Globus pallidus (tissue), 1 donor: ENCODE data around the gene NABP2.

Experiments
- DNase-seq: peaks from one replicate; pipeline ENCODE4 v3.0.0-alpha.2; 2015; ENCODE audit warnings: low spot score

Gene NABP2

DNA sequence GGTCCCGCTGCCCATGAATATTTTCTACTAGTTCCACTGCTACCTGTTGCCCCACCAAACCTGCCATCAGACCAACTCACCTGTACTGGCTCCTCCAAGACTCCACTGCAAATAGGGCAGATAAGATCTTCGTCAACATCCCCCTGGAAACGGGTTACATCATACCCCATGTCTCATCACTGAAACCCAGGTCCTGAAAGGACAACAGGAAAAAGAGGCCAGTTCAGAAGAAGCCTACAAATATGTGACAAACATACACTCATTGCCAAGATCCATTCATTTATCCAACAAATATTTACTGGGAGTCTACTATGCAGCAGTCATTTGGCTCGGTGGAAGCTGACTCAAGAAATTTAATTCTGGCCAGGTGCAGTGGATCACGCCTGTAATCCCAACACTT is 10.3 kb upstream of the NABP2 start:
- DNase-seq: no peak

DNA sequence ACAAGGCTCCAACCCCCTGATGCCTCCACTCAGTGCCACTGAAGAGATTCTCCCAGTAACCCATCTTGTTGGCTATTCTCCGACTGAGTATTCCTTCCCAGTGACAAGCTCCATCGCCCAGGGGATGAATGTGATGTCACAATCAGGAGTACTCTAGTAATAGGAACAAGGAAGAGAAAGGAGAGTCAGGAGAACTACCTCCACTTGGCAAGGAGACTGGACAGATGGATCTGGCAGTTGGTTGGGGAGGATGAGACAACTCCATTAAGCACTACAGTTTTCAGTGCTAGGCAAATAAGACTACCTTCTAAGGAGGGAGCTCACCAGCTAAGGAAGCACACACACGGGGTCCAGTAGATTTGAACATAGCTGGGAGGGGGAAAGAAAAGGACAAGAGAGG is 7.7 kb upstream of the NABP2 start:
- DNase-seq: no peak

DNA sequence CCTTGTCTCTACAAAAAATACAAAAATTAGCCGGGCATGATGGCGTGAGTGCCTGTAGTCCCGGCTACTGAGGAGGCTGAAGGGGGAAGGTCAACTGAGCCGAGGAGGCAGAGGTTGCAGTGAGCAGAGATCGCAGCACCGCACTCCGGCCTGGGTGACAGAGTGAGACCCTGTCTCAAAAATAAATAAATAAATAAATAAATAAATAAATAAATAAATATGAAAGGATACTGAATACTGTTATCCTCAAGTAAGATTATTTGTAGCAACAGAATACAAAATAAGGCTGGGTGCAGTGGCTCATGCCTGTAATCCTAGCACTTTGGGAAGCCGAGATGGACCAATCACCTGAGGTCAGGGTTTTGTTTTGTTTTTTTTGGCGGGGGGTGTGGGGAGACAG is 4.3 kb upstream of the NABP2 start:
- DNase-seq: no peak

DNA sequence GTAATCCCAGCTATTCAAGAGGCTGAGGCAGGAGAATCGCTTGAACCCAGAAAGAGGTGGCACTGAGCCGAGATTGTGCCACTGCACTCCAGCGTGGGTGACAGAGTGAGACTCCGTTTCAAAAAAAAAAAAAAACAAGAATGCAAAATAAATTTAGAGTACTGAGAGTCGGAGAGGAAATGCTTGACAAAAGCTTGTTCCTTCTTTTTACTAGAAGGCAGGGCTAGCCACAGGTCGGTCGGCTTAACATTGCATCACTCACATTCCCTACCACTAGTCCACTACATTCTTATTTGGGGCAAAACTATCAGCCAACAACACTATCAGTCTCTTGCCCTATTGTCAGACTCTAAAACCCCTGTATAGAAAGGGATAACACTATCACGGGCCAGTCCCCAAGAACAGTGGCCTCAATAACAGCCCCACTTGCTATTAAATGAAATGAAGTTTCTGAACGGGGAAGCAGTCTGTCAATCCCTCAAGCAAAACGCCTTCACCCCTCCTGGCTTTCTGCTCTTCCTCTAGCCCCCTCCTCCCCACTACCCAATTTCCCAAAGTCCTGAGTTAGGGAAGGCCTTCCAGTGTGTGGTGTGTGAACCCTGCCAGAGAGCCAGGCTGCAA is 3.4 kb upstream of the NABP2 start:
- peak; percentile 46 for DNase-seq

DNA sequence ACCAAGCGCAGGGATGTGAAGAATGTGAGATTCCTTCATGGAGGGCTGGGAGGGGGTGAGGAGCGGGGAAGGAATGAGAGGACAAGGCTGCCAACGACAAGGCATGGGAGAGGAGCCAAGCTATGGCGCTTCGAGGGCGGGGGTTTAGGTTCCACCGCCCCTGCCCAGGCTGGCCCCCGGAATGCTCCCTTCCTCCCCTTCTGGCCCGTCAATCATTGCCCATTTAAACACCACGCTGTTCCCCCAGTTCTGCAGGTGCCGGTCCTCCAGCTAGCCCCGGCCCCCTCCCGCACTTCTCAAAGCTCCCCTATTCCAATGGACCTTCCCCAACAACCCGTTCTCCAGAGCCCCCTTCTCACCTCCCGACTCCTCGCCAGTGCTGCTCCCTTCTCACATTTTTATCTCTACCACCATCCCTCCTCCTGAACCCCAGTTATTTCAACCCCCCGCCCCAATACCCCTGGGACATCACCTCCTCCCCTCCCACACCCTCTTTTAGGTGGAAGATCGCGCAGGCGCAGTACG is 2.8 kb upstream of the NABP2 start:
- DNase-seq: peak; percentile 46

DNA sequence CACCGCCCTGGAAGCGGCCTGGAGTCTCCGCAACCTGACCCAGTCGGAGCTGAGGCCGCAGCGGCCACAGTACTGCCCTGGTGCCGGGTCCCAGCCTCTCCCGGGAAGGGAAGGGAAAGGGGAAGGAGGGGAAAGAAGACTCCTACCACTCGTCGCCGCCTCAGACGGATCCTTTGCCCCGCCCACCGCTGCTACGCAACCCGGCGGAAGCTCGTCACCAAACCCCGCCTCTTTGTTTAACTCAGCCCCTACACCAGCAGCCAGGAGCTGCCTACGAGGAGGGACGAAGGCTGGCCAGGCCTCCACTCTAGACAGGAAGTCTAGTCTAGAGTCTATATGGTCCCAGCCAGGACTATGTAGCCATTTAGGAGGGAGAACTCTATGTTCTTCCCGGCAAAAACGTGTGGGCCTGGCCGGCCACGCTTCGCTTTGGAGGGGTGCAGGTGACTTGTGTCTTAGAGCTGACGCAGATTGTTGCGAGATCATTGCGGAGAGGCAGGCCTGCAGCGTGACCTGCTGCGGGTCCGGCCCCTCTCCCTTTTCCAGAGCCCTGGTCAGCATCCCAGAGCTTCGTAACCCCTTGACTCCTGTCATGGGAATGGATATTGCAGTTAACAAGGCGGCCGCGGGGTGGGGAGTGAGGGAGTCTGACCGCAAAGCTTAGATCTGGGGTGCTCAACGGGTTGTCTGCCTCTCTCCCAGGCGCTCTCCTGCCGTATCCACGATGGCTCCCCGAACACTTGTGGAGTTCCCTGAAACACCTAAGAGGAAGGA is 2.2 kb upstream of the NABP2 start, which contains the start of gene RNF41:
Gene RNF41, minus strand, starts transcription at position 166 of the 774 bp plus-strand sequence. CDS start 7,875 bp downstream, outside the sequence.
- DNase-seq: peak; percentile 97

DNA sequence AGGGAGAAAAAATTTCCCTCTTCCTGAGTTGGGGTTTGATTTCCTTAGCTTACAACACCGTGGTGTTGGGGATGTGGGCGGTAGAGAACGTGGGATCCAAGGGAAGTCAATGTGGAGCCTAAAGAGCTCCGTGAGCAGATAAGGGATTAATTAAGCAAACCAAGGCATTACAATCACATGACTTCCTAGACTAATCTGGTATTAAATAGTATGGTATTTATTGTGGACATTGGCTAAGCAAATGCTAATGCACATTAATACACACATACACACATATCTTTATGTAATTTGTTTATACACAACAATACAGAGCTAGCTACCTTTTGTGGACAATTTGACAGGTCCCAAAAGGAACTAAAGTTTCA is 1.6 kb upstream of the NABP2 start:
- DNase-seq: no peak

DNA sequence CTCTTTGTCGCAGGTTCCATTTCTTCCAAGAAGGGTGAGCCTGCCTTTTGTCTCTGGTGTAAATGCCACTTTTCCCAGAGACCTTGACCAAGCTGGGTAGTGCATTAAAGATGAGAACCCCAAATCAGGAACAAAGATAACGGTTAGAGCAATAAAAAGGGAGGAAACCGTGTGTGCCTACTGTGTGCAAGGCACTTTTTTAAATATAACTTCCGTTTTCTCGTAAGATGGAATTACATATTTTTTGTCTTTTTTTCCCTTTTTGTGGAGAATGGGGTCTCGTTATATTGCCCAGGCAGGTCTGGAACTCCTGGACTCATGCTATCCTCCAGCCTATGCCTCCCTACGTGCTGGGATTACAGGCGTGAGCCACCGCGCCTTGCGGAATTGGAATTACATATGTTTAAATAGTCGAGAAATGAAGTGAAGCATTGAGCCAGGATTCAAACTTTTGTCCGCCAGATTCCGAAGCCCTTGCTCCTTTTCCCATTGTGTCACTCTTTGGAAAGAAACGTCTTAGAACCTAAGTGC is 506 bp upstream of the NABP2 start:
- DNase-seq: no peak

DNA sequence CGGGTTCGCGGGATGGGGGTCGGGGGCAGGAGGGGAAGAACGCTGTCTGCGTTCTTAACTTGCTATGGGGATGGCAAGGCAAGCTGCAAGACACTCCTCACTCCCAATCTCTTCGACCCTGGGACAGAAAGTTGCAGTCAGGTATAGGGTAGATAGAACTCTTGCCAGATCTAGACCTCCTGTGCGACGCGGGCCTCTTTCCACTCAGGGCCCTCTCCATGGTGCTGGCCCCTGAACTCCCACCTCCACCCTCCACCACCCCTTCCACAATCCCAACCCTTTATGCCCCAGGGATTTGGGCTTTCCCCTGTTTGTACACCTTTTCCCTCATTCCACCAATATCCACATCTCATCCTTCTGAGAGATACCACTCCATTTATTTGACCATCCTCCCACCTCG is 812 bp downstream of the NABP2 start:
- no peak for DNase-seq

DNA sequence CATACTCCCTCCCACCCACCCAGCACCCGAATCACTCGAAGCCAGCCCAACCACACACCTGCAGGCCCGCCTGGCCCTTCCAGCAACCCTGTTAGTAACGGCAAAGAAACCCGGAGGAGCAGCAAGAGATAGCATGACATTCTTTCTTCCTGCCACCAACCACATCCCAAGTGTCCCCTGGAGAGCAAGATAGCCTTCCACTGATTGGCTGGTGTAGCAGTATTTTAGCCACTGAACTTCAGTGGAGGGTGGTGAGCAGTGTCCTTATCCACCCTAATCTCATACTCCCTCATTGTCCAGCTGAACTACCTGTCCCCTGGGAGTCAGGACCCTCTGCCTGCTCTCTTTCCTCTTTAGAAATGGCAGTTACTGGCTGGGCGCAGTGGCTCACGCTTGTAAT is 4.9 kb downstream of the NABP2 start:
- no peak for DNase-seq

DNA sequence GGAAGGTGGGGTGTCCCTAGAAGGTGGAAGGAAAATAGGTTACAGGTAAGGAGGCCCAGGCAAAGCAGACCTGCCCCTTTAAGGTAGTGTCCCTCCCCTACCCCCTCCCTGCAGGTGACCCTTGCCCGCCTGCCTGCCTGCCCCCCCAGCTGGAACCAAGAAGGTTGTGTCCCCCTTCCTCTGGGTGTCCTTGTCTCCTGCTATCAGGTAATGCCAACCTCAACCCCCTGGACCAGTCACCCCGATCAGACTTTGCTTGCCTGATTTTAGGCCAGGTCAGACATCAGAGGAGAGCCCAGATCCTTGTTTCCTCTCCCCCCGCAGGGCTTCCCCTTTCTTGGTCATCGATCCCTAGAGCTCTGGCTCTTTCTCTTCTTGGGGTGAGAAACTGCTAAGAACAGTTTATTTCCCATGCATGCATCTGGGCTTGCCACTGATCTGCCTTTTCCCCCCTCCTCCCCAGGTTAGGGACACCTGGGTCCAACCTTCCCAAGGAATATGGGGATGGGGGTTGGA is 5.8 kb downstream of the NABP2 start, which contains the start of gene SLC39A5:
Gene SLC39A5, plus strand, starts transcription at position 136 of the 516 bp plus-strand sequence. CDS start 1,224 bp downstream, outside the sequence.
- DNase-seq: no peak

DNA sequence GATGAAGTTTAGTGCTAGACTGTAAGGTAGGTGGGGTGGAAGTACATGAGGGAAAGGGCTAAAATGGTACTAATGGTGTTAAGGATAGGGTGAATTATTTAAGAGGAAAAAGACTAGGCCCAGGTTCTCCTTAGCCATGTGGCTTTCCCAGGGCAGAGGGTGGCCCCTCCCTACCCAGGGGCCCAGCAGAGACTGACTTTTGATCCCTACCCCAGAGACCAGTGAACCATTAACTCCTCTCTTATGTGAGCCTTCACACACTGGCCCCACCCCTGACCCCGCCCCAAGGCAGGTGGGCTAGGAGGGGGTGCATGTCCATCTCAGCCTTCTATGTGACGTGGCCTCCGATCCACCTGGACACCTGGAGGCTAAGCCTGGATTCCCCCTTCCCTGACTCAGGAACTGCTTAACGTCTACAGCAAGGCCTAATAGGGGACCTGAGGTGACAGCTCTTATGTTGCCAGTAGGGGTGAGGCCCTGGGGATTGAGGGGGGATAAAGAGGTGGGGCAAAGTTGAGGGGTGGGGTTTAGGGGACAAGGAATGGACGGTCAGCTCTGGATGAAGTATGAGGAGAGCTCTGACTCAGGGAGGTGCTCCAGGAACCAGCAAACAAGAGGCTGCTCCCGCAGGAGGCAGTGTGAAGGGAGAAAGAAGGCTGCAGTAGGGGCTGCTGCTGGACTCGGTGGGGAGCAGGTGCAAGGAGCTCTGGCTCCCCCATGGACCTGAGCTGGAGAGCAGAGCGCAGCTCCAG is 6.5 kb downstream of the NABP2 start:
- no peak for DNase-seq

DNA sequence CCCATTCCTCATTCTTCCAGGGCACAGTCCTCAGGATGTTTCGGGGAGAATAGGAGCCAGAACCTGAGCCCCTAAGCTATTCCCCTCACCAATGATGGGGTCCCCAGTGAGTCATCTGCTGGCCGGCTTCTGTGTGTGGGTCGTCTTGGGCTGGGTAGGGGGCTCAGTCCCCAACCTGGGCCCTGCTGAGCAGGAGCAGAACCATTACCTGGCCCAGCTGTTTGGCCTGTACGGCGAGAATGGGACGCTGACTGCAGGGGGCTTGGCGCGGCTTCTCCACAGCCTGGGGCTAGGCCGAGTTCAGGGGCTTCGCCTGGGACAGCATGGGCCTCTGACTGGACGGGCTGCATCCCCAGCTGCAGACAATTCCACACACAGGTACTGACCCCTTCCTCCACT is 7.0 kb downstream of the NABP2 start:
- no peak for DNase-seq

DNA sequence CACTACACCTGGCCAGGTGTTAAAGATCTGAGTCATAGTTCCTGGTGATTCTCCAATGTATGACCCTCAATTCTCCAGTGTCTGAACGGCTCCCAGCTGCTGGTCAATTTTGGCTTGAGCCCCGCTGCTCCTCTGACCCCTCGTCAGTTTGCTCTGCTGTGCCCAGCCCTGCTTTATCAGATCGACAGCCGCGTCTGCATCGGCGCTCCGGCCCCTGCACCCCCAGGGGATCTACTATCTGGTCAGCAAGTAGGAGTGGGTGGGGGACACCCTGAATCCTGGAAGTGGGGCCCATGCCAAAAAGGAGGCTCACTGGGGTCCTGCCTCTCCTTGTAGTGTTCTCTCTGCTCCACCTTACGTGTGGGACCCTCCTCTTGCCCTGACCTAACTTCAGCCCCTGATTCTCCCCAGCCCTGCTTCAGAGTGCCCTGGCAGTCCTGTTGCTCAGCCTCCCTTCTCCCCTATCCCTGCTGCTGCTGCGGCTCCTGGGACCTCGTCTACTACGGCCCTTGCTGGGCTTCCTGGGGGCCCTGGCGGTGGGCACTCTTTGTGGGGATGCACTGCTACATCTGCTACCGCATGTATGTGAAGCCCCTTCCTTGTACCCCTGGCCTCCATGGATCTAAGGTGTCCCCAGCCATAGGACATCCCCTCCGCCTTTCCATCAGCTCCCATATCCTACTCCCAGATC is 10.7 kb downstream of the NABP2 start:
- no peak for DNase-seq

DNA sequence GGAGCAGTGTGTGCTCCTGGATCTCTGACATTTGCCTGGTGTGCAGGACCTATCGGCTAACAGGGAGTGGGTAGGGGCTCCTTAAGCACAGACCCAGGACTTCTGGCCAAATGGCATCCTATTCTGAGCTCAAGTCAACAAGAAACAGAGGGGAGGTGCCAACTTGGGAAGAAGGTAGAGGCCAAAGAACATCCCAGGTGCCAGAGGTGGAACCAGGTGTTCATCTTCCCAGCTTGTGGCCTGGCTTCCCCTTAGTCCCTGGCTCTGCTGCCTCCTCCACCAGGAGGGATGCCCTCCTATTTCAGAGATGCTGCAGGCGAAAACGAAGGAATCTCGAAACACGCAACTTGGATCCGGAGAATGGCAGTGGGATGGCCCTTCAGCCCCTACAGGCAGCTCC is 11.9 kb downstream of the NABP2 start:
- no peak for DNase-seq

DNA sequence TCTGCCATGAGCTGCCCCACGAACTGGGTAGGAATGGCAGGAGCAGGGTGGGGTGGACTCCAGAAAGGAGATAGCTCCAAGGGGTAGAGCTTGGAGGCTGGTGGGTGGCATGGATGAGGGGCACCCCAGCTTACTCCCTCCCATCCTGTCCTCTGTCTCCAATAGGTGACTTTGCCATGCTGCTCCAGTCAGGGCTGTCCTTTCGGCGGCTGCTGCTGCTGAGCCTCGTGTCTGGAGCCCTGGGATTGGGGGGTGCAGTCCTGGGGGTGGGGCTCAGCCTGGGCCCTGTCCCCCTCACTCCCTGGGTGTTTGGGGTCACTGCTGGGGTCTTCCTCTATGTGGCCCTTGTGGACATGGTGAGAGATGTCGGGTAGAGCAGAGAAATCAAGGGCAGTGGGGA is 12.8 kb downstream of the NABP2 start:
- no peak for DNase-seq

DNA sequence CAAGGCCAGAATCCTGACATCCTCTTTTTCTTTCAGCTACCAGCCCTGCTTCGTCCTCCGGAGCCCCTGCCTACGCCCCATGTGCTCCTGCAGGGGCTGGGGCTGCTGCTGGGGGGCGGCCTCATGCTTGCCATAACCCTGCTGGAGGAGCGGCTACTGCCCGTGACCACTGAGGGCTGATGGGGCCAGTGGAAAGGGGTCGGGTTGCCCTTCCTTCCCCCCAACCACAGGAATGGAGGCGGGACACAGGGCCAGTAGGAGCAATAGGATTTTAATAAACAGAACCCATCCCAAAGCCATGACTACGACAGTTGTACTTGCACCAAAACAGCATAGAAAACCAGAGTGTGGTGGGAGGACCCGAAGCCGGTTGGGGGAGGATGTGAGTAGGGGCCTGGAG is 13.4 kb downstream of the NABP2 start:
- DNase-seq: no peak

DNA sequence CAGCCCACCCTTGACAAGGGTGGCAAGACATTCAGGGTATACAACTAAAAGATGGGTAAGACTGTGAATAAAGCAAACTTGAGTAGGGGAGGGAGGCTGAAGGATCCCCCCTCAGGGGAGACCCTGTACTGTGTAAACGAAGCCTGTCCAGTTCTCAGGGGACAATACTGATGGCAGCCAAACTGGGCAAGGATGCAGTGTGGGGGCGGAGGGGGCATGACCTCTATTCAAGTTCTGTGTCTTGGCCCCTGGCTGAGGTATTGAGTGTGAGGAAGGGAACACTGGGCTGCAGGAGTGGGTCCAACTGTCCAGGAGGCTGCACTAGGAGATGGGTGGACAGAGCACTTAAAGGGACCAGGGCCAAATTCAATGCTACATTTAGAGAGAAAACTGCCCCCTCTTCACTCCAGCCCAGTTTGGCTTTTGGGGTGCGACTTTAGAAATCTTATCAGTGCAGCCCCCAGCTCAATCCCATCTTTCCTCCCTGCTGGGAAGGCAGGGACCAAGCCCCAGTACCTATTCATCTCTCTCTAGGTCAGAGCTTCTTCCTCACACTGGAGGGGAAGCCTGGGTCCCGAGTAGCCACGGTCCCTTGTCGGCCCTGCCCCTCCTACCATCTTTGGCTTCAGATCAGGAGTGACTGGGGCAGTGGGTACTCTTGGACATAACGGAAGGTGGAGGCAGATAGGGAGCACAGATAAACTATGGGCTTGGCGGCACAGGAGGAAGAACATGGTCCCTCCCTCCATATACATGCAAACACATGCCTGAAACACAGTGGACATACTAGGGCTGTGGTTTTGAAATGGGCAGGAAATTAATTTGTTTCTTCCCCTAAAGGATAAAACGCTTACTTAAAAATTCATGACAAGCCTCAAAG is 17.5 kb downstream of the NABP2 start:
- no peak for DNase-seq

DNA sequence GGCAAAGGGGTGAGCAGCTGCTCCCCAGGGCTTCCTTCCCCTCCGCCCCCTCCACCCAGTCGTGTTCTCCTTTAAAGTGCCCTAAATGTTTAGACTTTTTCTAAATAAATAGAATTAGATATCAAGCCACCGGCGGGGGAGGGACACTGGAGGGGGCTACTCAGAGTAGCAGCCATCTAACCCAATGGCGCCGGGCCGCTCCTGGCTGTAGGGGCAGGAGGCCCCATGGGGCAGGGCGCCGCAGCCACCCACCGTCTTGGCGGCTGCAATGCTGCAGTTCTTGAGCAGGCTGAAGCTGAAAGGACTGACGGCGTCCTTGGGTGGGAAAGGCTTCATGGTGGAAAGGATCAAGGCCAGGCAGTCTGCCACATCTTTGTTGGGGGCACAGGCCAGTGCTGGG is 18.8 kb downstream of the NABP2 start:
- DNase-seq: no peak

DNA sequence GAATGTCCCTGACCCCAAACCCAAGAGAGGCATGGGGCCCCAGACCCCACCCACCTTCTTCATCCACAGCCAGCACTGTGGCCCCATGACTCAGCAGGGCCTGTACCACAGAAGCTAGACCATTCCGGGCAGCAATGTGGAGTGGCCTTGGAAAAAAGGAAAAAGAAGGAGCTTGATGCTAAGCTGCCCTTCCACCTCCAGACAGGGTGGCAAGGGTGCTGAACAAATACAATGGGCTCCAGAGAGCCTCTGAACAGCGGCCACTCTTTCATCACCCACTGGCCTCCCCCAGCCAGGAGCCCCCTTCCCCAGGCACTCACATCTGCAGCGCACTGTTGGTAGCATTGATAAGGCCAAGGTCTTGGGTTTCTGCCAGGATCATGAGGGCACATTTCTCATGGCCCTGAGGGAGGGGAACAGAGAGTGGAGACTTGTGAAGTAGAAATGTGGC is 19.6 kb downstream of the NABP2 start:
- DNase-seq: no peak

DNA sequence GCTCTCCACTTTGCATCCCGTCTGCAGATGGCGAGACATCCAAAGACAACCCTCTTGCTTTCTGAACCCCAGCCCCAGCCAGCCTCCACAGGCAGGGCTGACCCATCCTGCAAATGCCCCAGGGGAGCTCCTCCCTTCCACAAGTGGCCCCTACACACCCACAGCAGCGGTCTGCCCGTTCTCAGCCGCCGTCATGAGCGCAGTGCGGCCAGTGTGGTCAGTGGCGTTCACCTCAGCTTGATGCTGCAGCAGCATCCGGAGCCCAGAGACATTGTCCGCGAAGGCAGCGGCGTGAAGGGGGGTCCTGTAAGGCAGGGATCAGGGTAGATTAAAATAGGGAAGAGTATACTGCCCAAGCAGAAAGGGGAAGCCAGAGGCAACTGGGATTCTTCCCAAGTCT is 20.4 kb downstream of the NABP2 start:
- no peak for DNase-seq
